OCI-LY7 (cell line): ENCODE results near the gene RNF144A. TPM values are rescaled to one million over a fixed set of nuclear protein-coding genes. Genes with fewer than 3 reads are reported as not detected.

ENCODE experiments used
- BruUV-seq: library from RNA; stranded (reverse); fragments of 400-500 nt; replicated peaks from 2 replicates; lab custom pipeline; 2021; lab: Mats Ljungman, UMichigan
- CTCF ChIA-PET: fragments of 300-600 bp; sonication (Branson Sonifier 250); formaldehyde crosslinking; loops from one replicate; lab custom pipeline; 2022; ENCODE audit warnings: antibody characterized with exemption; ENCODE audit not compliant: unreplicated experiment; lab: Charles Lee
- POLR2A ChIA-PET: fragments of 300-600 bp; sonication (Branson Sonifier 250); formaldehyde crosslinking; loops from one replicate; lab custom pipeline; 2022; ENCODE audit warnings: antibody characterized with exemption; lab: Charles Lee
- DNase-seq: peaks from one replicate; pipeline ENCODE4 v3.0.0-alpha.2; 2015; ENCODE audit warnings: low spot score
- H2AFZ ChIP-seq: fragments of 200-600 bp; sonication (generic), shearing (Covaris generic); 2 replicates; pipeline ENCODE4 v1.6.1; 2014; ENCODE audit warnings: mild to moderate bottlenecking, antibody characterized with exemption, low read length, moderate library complexity
- H3K27ac ChIP-seq: fragments of 200-600 bp; sonication (generic); 2 replicates; pipeline ENCODE4 v1.5.1; 2014; ENCODE audit warnings: mixed run types, low read depth, mild to moderate bottlenecking, moderate library complexity, low read length, inconsistent platforms; ENCODE audit not compliant: poor library complexity, severe bottlenecking
- H3K36me3 ChIP-seq: fragments of 200-600 bp; sonication (generic); 2 replicates; pipeline ENCODE4 v1.6.1; 2014; ENCODE audit warnings: mild to moderate bottlenecking, antibody characterized with exemption, low read length, moderate library complexity, mixed read lengths; ENCODE audit not compliant: insufficient read depth
- H3K4me1 ChIP-seq: fragments of 200-600 bp; sonication (generic); 2 replicates; pipeline ENCODE4 v1.5.1; 2014; ENCODE audit warnings: mild to moderate bottlenecking, low read length; ENCODE audit not compliant: insufficient read depth, poor library complexity, severe bottlenecking
- H3K4me2 ChIP-seq: fragments of 200-600 bp; sonication (generic); 2 replicates; pipeline ENCODE4 v1.6.1; 2014; ENCODE audit warnings: mild to moderate bottlenecking, low read length
- H3K4me3 ChIP-seq: fragments of 200-600 bp; sonication (generic); 2 replicates; pipeline ENCODE4 v1.5.1; 2014; ENCODE audit warnings: mild to moderate bottlenecking, low read depth, low read length; ENCODE audit not compliant: poor library complexity, severe bottlenecking
- H3K79me2 ChIP-seq: fragments of 200-600 bp; sonication (generic); 2 replicates; pipeline ENCODE4 v1.6.1; 2016; ENCODE audit warnings: low read depth, mild to moderate bottlenecking, low read length, moderate library complexity, mixed read lengths; ENCODE audit not compliant: insufficient read depth
- H3K9me2 ChIP-seq: fragments of 200-600 bp; sonication (generic); 2 replicates; pipeline ENCODE4 v1.6.1; 2016; ENCODE audit warnings: mild to moderate bottlenecking, low read length, mixed read lengths; ENCODE audit not compliant: insufficient read depth
- H3K9me3 ChIP-seq: fragments of 200-600 bp; sonication (generic); 2 replicates; pipeline ENCODE4 v1.6.1; 2014; ENCODE audit warnings: mild to moderate bottlenecking, mixed run types, low read length, mixed read lengths
- H4K20me1 ChIP-seq: fragments of 200-600 bp; sonication (generic); 2 replicates; pipeline ENCODE4 v1.6.1; 2014; ENCODE audit warnings: mild to moderate bottlenecking, antibody characterized with exemption, low read length, moderate library complexity, mixed read lengths; ENCODE audit not compliant: insufficient read depth
- EZH2phosphoT487 ChIP-seq: fragments of 200-600 bp; sonication (generic); IDR thresholded peaks from 2 replicates; pipeline ENCODE4 v1.6.1; 2018; ENCODE audit warnings: low read depth, borderline replicate concordance, mild to moderate bottlenecking, mixed run types, antibody characterized with exemption, low read length, moderate library complexity, mixed read lengths
- intact Hi-C: fragments of 100-400 bp; cut with micrococcal nuclease; formaldehyde crosslinking; loops from one replicate; pipeline ENCODE4 v1.10.0; 2022; ENCODE audit not compliant: unreplicated experiment
- total RNA-seq, 2 experiments: library from RNA; depleted of rRNA in 1 of 2; stranded (reverse); fragments of >200 nt in 1 of 2; shearing (Covaris generic) in 1 of 2; gene quantifications; 2 replicates each; pipeline ENCODE4 v1.2.3, GENCODE V29; 2014 to 2022
- TF ChIP-seq, protein P1 (sequence below): fragments of 200-600 bp; sonication (generic); conservative IDR thresholded peaks from 2 replicates; pipeline ENCODE4 v1.5.1; 2014; ENCODE audit warnings: mild to moderate bottlenecking, antibody characterized with exemption, low read length, moderate library complexity, mixed read lengths

RNF144A gene
- total RNA-seq, 2 experiments from 2014 or later, result 1.1 to 1.9 TPM

DNA sequence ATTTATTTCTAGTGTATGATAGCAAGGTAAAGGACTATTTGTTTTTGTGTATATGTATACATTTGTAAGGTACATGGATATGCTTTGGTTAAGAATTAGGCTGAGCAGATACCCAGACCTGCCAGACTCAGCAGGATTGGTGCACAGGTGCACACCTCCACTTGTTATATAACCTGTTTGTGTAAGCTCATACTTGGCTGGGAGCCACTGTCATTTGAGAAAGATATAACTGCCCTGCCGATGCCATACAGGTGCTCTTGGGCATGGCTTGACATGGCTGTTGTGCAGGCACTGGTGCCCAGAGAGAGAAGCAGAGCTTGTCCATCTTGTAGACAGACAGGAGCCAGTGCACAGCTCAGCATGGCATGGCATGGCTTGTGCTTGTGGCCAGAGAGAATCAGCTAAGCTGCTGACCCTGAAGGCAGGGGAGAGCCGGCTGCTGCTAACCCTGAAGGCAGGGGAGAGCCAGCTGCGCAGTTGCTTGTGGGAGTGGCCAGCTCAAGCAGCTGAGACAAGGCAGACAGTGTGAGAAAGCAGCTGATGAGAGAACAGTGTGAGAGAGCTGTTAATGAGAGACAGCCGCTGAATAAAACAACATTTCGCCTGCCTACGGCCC is 136.5 kb downstream of the RNF144A start:
- no peak for DNase-seq
- H3K79me2 ChIP-seq, result no peaks in the 10 kb centered on the region
- H3K4me2 ChIP-seq, result no peak overlapping the region
- ChIA-PET CTCF (interaction anchor here (0.6 kb wide), 1 partner anchor 1137 kb away, joined by 4 read pairs; no protein-coding TSS in a partner anchor), POLR2A (interaction anchor here (1.0 to 5.5 kb wide), 4 partner anchors 8 to 31 kb away, joined by 3 to 41 read pairs (median 6); no protein-coding TSS in a partner anchor)
- H3K9me2 ChIP-seq, result no peaks in the 10 kb centered on the region
- H3K36me3 ChIP-seq, result no peaks in the 10 kb centered on the region
- H4K20me1 ChIP-seq, result no peaks in the 10 kb centered on the region
- H3K4me1 ChIP-seq, result peaks cover 84% of the 10 kb centered on the region
- intact Hi-C loops, result loop anchor here (5.0 to 10.0 kb wide), 2 partner anchors 1356 to 1521 kb away; no protein-coding TSS in a partner anchor
- TF ChIP-seq EZH2phosphoT487, result no peak
- TF ChIP-seq, protein P1, sequence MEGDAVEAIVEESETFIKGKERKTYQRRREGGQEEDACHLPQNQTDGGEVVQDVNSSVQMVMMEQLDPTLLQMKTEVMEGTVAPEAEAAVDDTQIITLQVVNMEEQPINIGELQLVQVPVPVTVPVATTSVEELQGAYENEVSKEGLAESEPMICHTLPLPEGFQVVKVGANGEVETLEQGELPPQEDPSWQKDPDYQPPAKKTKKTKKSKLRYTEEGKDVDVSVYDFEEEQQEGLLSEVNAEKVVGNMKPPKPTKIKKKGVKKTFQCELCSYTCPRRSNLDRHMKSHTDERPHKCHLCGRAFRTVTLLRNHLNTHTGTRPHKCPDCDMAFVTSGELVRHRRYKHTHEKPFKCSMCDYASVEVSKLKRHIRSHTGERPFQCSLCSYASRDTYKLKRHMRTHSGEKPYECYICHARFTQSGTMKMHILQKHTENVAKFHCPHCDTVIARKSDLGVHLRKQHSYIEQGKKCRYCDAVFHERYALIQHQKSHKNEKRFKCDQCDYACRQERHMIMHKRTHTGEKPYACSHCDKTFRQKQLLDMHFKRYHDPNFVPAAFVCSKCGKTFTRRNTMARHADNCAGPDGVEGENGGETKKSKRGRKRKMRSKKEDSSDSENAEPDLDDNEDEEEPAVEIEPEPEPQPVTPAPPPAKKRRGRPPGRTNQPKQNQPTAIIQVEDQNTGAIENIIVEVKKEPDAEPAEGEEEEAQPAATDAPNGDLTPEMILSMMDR, result no peak
- H3K4me3 ChIP-seq, result no peak overlapping the region
- H2AFZ ChIP-seq, result no peak overlapping the region
- BruUV-seq, result no TSS peak
- no peak overlapping the region for H3K27ac ChIP-seq
- H3K9me3 ChIP-seq, result peaks cover 9% of the 10 kb centered on the region; the same call in 1 of the 2 replicates

DNA sequence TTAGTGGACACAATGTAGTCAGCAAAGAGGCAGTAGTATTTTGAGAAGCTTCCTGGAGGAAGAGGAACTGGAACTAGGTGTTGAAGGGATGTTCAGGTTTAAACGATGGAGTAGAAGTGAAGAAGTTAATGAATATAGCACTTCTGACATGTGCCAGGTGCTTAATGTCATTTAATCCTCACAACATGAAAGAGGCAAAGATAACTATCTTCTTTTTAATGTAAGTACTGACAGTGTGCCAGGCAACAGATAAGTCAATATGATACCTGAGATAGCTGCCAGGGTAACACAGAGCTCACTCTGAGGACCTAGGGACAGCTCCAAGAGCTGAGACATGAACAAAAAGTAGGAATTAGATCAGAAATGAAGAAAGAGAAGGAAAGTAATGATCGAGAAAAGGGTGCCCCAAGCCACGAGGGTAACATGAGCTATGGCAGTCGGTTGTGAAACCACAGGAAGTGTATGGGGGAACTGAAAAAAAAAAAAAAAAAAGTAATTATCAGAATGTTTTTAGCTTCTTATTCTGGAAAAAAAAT is 140.7 kb downstream of the RNF144A start:
- H3K27ac ChIP-seq, result peak overlapping the region; percentile 94

More for the DNA sequence above, 140.7 kb downstream of the RNF144A start:
- peak; percentile 74 for DNase-seq
- no TSS peak for BruUV-seq
- no peaks in the 10 kb centered on the region for H3K79me2 ChIP-seq
- H2AFZ ChIP-seq, result peak overlapping the region; percentile 51; the same call in 1 of the 2 replicates
- H3K36me3 ChIP-seq, result no peaks in the 10 kb centered on the region; the same call in 1 of the 2 replicates
- H3K9me2 ChIP-seq, result no peaks in the 10 kb centered on the region
- peaks cover 84% of the 10 kb centered on the region for H3K4me1 ChIP-seq
- TF ChIP-seq, protein P1, result no peak
- TF ChIP-seq EZH2phosphoT487, result no peak
- ChIA-PET CTCF (interaction anchor here (0.6 to 1.8 kb wide), 3 partner anchors 13 to 1138 kb away, joined by 3 to 12 read pairs (median 4); no protein-coding TSS in a partner anchor), POLR2A (interaction anchor here (0.5 to 5.3 kb wide), 21 partner anchors 7 to 1622 kb away, joined by 3 to 28 read pairs (median 4); no protein-coding TSS in a partner anchor)
- H3K4me3 ChIP-seq, result peak overlapping the region; percentile 57
- no peaks in the 10 kb centered on the region for H4K20me1 ChIP-seq
- H3K9me3 ChIP-seq, result peaks cover 8% of the 10 kb centered on the region; the same call in 1 of the 2 replicates
- intact Hi-C loops, result loop anchor here (2.0 to 10.0 kb wide), 2 partner anchors 23 to 1517 kb away; no protein-coding TSS in a partner anchor
- peak overlapping the region; percentile 75 for H3K4me2 ChIP-seq
